ENCODE measurements around the gene NCR2. TPM values are rescaled to one million over a fixed set of nuclear protein-coding genes. Genes with fewer than 3 reads are reported as not detected.

NCR2 gene
- total and polyA plus RNA-seq, 2 of the 13 experiments (the other 11 are each of a cell fraction or from before 2014, with no cell fraction given) = not detected

GRCh38 chr6:41318654-41319565 is 16.5 kb upstream of the NCR2 start (continued):
- no peak for TF ChIP-seq SMYD3 (CRISPR knock-in tag; IDR thresholded peaks at IDR 0.05)
- no peak for TF ChIP-seq KAT7 (CRISPR knock-in tag; IDR thresholded peaks at IDR 0.05; ENCODE audit: borderline replicate concordance)
- no peak for TF ChIP-seq SRSF4 (IDR thresholded peaks at IDR 0.05; ENCODE audit: low read depth, low read length, poor library complexity, severe bottlenecking)
- TF ChIP-seq XRCC5 (optimal IDR thresholded peaks at IDR 0.05; ENCODE audit: low read length) = peak; percentile 94
- no peak for TF ChIP-seq ARNTL (CRISPR knock-in tag; IDR thresholded peaks at IDR 0.05)
- no peak for TF ChIP-seq AGO2 (optimal IDR thresholded peaks at IDR 0.05; ENCODE audit: low read depth, low read length)
- 0 out of 2 replicates have a peak, but pooled peaks have one; percentile 55 for TF ChIP-seq ZFP36L2 (CRISPR knock-in tag; IDR thresholded peaks at IDR 0.05)
- TF ChIP-seq ZNF75D (CRISPR knock-in tag; IDR thresholded peaks at IDR 0.05; ENCODE audit: borderline replicate concordance) = no peak
- no peak for TF ChIP-seq TRIM24 (CRISPR knock-in tag; IDR thresholded peaks at IDR 0.05)
- no peak for TF ChIP-seq NR2F2 (IDR thresholded peaks at IDR 0.05; ENCODE audit: borderline replicate concordance, low read depth)
- TF ChIP-seq ZNF414 (CRISPR knock-in tag; IDR thresholded peaks at IDR 0.05) = no peak; the same call in 1 of the 2 replicates
- TF ChIP-seq ZNF441 (CRISPR knock-in tag; IDR thresholded peaks at IDR 0.05; ENCODE audit: borderline replicate concordance) = 0 out of 2 replicates have a peak, but pooled peaks have one; percentile 28
- no peak for TF ChIP-seq PHB2 (IDR thresholded peaks at IDR 0.05; ENCODE audit: partially characterized antibody)
- TF ChIP-seq RARA (CRISPR knock-in tag; IDR thresholded peaks at IDR 0.05) = no peak
- no peak for TF ChIP-seq ZNF567 (CRISPR knock-in tag; IDR thresholded peaks at IDR 0.05; ENCODE audit: borderline replicate concordance)
- no peak for TF ChIP-seq NCOA1 (CRISPR knock-in tag; IDR thresholded peaks at IDR 0.05)
- no peak for TF ChIP-seq ZNF775 (CRISPR knock-in tag; IDR thresholded peaks at IDR 0.05; ENCODE audit: borderline replicate concordance)
- TF ChIP-seq SOX5 (CRISPR knock-in tag; IDR thresholded peaks at IDR 0.05; ENCODE audit: borderline replicate concordance) = peak; percentile 59; the same call in 1 of the 2 replicates
- TF ChIP-seq ZNF598 (CRISPR knock-in tag; IDR thresholded peaks at IDR 0.05; ENCODE audit: borderline replicate concordance) = peak; percentile 52; the same call in 1 of the 2 replicates
- TF ChIP-seq, protein P1, sequence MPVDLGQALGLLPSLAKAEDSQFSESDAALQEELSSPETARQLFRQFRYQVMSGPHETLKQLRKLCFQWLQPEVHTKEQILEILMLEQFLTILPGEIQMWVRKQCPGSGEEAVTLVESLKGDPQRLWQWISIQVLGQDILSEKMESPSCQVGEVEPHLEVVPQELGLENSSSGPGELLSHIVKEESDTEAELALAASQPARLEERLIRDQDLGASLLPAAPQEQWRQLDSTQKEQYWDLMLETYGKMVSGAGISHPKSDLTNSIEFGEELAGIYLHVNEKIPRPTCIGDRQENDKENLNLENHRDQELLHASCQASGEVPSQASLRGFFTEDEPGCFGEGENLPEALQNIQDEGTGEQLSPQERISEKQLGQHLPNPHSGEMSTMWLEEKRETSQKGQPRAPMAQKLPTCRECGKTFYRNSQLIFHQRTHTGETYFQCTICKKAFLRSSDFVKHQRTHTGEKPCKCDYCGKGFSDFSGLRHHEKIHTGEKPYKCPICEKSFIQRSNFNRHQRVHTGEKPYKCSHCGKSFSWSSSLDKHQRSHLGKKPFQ (CRISPR knock-in tag; IDR thresholded peaks at IDR 0.05; ENCODE audit: insufficient replicate concordance) = no peak
- no peak for TF ChIP-seq TSC22D2 (CRISPR knock-in tag; IDR thresholded peaks at IDR 0.05; ENCODE audit: borderline replicate concordance)
- TF ChIP-seq, protein P2, sequence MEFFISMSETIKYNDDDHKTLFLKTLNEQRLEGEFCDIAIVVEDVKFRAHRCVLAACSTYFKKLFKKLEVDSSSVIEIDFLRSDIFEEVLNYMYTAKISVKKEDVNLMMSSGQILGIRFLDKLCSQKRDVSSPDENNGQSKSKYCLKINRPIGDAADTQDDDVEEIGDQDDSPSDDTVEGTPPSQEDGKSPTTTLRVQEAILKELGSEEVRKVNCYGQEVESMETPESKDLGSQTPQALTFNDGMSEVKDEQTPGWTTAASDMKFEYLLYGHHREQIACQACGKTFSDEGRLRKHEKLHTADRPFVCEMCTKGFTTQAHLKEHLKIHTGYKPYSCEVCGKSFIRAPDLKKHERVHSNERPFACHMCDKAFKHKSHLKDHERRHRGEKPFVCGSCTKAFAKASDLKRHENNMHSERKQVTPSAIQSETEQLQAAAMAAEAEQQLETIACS (CRISPR knock-in tag; IDR thresholded peaks at IDR 0.05) = peak; percentile 79
- peak; percentile 36; the same call in 1 of the 2 replicates for TF ChIP-seq KMT2B (CRISPR knock-in tag; IDR thresholded peaks at IDR 0.05)
- TF ChIP-seq ZNF512 (CRISPR knock-in tag; IDR thresholded peaks at IDR 0.05) = no peak

Data from HepG2 (cell line).